Activated naive CD4-positive, alpha-beta T cell (primary cell): Measurements from ENCODE around the gene USH1C.

ENCODE experiments used
- DNase-seq, 4 experiments: peaks; one replicate each; lab custom pipeline; 2025; lab: John Stamatoyannopoulos, UW

Gene USH1C

GRCh38 chr11:17544181-17544622 lies at the start of gene USH1C:
USH1C (minus strand) TSS chr11:17544416; CDS start chr11:17544307, 109 bp downstream.
- no peak for DNase-seq

- no peak for DNase-seq
Measured at GRCh38 chr11:17593466-17594245, 49.4 kb upstream of the USH1C start.

DNA sequence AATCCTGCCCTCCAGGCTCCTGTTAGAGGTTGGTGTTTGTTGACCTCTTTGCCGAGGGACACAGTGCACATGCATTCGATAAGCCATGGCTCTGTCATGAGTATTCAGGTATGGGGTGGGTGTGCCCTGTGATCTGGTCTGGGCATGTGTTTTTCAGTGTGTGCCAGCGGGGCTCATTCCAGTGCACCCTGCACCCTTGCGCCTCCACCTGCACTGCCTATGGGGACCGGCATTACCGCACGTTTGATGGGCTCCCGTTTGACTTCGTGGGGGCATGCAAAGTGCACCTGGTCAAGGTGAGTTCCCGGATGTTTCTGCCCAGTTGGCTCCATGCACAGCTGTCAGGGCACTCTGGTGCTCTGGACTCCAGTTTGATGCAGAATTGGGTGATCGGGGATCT lies 47.1 kb upstream of the USH1C start:
- no peak for DNase-seq

DNA sequence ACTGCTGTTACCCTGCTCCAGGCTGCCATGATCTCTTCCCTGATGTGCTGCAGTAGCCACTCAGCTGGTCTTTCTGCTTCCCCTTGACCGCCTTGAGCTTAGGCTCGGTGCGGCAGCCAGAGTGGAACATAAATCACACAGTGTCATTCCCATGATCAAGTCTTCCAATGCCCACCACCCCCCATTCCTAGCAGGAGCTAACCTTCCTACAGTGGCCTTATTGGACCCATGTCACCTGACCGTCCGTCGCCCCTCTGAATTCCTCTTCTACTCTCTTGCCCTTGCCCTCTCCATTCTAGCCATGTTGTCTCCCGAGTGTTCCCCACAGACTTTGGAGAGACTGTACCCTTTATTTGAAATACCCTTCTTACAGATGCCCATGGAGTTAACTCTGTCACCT lies 46.2 kb upstream of the USH1C start:
- DNase-seq: no peak

- DNase-seq: no peak
Measured at GRCh38 chr11:17588721-17589120, 44.5 kb upstream of the USH1C start.

DNA sequence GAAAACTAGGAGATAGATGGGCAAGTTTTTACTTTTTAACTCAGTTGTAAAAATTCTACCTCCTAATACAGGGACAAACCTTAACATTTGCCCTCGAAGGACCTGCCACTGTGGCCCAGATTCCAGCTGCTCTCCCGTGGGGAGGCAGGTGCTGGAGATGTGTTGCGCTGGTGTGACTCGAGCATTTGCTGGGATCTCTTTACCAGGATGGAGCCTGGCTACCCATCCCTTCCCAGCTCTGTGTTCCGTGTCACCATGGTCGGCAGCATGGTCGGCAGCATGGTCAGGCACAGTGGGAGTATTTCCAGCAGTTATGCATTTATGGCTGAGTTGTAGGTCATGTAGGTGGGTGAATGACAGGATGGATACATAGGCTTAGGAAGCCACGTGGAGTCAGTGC lies 44.0 kb upstream of the USH1C start:
- DNase-seq: no peak

- no peak for DNase-seq
Measured at GRCh38 chr11:17585911-17586695, 41.9 kb upstream of the USH1C start.

GRCh38 chr11:17581732-17582053 lies 37.5 kb upstream of the USH1C start:
- DNase-seq: no peak

- no peak for DNase-seq
Measured at GRCh38 chr11:17581036-17581731, 37.0 kb upstream of the USH1C start.

GRCh38 chr11:17580271-17580670 lies 36.1 kb upstream of the USH1C start:
- DNase-seq: no peak

DNA sequence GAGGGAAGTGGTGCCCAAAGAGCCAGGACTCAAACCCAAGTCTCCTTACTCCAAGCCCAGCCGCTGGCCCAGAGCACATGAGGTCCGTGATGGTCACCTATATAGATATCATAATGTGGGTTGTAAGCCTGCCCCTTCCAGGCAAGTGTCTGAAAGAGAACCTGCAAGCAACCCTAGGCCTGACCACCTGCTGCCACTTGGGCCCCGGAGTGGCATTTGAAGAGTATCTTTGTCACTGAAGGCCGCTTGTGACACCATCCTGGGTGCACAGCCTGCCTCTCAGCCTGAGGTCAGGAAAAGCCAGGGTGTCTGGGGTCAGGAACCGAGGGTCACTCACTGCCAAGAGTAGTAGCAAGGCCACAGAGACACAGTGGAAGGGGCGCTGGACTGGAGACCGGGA lies 35.2 kb upstream of the USH1C start:
- no peak for DNase-seq

- DNase-seq: no peak
Measured at GRCh38 chr11:17578958-17579357, 34.7 kb upstream of the USH1C start.

DNA sequence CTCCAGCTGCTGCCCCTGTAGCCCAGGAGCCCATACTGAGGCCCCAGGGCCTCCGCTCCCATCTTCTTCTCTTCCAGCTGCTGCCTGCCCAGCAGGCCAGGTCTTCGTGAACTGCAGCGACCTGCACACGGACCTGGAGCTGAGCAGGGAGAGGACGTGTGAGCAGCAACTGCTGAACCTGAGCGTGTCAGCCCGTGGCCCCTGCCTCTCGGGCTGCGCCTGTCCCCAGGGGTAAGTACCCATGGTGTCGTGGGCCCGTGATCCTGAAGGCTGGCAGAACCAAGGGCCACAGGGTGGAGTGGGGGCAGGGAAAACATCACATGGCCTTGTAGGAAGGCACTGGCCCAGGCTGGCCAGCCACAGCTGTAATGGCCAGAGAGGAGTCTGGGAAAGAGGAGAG lies 34.1 kb upstream of the USH1C start:
- no peak for DNase-seq

DNA sequence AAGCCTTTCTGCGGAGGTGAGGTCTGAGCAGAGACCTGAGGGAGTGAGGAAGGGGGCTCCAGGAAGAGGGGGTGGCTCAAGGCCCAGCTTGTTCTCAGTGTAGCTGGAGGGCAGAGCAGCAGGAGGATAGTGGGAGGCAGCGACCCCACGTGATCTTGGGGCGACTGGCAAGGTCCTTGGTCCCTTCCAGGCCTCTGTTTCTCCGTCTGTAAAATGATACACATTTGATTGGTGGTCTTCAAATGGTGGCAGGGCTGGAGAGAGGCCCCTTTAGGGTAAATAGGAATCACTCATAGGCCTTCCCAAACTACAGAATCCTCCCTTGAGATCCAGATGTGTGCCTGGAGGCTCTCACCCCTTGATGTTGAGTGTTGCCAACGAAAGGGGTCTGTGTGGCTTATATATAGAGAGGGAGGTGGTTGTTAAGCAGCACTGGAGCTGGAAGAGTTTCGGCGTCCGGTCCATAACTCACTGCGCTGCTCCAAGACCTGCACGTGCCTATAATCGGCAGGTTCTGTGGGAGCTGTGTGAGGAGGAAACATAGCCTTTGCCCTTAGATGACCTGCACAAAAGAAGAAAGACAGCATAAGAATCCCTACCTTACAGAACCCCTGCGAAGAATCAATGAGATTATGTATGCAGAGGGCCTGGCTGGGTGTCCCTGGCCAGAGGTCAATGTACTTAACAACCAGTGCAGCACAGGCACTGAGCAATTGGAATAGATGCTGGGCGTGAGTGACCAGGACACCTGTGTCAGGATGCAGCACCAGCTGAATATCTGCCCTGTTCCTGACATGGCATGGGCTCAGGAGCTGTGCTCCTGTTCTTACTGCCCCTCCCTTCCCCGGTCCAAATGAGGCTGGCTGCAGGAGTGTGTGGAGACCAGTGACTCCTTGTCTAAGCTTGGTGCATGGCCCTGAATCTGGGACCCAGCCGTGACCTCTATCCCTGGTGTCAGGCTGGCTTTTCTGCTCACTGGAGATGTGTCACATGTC lies 31.5 kb upstream of the USH1C start:
- no peak for DNase-seq

DNA sequence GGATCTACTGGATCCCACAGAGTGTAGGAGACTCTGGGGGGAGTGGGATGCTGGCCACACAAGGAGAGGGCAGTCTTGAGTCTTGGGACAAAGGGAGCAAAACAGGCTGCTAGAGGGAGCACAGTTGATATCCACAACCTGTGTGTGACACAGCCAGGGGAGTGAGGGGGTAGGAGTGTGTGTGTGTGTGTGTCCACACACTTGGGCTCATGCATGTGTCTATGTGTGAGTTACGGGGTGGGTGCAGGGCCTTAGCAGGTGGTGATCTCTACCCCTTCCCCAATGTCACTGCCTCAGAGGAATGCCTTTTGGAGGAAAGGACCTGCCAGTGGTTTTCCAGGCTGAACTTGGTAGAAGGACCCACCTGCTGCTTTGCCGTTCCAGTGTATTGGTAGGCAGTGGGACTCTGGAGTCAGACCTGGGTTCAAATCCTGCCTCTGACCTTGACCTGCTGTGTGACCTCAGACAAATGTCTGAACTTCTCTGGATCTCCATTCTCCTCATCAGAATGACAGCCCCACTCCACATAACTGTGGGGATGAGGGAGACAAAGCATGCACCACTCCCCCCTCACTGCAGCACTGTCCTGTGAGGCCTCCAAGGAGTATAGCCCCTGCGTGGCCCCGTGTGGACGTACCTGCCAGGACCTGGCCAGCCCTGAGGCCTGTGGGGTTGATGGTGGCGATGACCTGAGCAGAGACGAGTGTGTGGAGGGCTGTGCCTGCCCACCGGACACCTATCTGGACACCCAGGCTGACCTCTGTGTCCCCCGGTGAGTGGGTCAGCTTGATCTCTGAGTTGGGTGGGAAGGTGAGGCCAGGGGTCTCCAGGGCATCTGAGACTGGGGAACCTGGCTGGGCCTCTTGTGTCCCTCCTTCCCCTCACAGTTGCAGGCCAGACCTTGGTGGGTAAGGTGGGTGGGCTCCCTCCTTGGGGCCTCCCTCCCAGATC lies 30.2 kb upstream of the USH1C start:
- no peak for DNase-seq

DNA sequence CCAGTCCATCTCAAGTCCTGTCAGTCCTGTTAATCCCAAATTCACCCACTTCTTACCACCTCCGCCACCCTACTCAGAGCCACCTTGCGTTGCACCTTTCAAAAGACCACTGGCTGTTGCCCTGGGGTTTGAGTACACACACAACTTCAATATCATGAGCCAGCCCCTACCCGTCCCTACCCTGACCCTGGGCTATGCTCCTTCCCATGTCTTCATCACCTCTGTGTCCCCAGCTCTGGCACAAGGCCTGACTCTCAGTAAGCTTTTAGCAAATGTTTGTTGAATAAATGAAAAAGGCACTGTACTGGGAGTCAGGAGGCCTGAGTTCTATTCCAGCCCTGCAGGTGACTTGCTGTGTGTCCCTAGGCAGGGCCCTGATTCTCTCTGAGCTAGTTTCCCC lies 29.3 kb upstream of the USH1C start:
- no peak for DNase-seq

DNA sequence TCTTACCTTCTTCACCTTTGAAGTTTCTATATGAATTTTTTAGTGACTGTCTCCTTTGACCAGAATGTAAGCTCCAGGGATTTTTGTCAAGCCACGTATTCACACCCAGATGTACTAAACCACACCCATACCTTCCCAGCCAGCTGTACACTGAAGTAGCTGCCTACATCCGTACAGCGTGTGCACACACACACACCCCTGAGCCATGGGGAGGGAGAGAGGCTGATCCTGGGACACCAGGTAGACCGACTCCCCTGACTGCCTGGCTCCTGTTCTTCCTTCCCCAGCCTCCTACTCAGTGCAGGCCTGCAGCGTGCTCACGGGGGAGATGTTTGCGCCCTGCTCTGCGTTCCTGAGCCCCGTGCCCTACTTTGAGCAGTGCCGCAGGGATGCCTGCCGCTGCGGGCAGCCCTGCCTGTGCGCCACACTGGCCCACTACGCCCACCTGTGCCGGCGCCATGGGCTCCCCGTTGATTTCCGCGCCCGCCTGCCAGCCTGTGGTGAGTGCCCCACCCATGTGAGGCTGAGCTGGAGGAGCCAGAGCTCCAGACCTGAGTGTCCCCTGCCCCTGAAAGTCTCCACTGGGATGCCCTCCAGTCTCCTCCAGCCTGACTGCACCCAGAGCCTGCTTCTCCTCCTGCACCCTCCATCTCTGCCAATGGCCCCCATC lies 28.7 kb upstream of the USH1C start:
- no peak for DNase-seq

DNA sequence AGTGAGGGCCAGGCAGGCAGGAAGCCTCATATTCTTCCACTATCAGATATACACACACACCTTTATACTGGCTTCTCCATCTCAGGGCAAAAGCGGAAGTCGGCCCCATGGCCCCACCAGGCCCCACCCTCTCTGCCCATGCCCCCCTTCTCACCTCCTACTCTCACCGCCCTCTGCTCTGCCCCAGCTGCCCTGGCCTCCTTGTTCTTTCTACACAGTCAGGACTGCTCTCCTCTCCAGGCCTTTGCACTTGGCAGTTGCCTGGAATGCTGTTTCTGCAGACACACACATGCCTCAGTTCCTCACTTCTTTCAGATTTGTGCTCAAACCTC lies 28.1 kb upstream of the USH1C start:
- DNase-seq: no peak

DNA sequence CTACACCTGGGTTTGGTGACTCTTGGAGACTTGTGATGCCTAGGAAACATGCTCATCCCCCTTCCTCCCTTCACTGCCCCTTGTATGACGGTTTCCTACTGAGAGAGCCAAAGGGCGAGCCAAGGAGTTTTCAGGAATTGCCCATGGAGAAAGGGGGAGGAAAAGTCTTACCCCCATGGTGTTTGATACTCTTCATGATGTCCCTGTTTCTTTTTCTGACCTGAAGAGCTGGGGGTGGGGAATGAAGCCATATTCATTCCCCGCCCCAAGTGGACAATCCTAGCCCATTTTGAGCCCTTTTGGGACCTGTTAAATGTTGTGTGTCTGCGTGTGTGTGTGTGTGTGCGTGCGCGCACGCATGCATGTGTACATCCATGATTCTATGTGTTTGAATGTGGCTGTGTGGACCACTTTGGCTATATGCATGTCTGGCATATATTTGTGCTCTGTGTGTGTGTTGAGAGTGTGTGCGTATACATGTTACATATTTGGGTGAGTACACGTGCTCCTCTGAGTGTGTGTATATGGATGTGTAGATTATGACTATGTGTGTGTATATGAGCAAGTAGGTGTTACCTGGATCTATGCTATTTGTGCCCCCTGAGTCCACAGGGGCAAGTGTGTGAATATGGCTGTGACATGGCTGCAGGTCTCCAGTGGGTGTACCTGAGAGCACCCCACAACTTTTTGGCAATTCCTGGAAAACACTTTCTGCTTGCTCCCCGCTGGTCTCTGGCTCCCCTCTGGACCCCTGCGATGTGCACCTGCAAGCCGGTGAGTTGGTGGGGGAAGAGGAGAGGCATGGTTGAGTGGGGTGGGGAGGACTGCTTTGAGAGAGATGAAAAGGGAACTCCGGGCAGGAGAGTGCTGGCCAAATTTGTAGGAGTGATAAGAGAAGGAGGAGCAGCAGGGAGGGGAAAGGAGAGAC lies 27.5 kb upstream of the USH1C start:
- no peak for DNase-seq
